GM20000 (cell line): ENCODE results near the gene GDF3.
"Not testable (repeated sequence)": the region's sequence is repeated elsewhere in the genome, so short reads cannot be mapped to it uniquely, and the experiment has no call there.

ENCODE experiments used
- DNase-seq: peaks from one replicate; pipeline ENCODE4 v3.0.0; 2012; ENCODE audit warnings: low spot score
- CTCF ChIP-seq: IDR thresholded peaks from 2 replicates; pipeline ENCODE4 v1.5.1; 2012; ENCODE audit warnings: mild to moderate bottlenecking, control low read depth; ENCODE audit errors: extremely low read depth, missing control alignments

The GDF3 gene

DNA sequence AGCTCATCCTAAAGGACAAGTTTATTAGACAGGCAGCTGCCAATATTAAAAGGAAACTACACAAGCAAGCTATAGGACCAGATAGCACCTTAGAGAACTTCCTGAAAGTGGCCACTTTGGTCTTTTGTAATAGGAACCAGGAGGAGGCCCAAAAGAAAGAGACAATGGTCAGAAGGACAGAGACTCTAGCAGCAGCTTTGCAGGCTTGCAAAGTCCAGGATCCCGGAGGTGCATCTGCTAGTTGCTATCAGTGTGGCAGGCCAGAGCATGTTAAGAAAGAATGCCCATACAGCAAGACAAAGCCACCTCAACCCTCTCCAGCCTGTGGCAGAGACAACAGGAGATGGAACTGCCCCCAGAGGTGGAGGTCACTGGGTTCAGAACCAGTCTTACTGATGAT, 53.3 kb downstream of the GDF3 start:
- no peak for DNase-seq
- TF ChIP-seq CTCF: no peak

DNA sequence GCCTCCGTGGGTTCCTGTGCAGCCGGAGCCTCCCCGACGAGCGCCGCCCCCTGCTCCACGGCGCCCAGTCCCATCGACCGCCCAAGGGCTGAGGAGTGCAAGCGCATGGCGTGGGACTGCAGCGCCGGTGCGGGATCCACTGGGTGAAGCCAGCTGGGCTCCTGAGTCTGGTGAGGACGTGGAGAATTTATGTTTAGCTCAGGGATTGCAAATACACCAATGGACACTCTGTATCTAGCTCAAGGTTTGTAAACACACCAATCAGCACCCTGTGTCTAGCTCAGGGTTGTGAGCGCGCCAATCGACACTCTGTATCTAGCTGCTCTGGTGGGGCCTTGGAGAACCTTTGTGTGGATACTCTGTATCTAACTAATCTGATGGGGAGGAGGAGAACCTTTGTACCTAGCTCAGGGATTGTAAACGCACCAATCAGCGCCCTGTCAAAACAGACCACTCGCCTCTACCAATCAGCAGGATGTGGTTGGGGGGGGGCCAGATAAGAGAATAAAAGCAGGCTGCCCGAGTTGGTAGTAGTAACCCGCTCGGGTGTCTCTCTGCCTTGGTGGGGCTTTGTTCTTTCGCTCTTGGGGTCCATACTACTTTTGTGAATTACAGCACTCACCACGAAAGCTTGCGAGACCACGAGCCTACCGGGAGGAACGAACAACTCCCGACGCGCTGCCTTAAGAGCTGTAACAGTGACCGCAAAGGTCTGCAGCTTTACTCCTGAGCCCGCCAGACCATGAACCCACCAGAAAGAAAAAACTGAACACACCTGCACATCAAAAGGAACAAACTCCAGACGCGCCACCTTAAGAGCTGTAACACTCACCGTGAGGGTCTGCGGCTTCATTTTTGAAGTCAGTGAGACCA, 55.2 kb downstream of the GDF3 start:
- DNase-seq: not testable (repeated sequence)
